Glutamatergic neuron (in vitro differentiated cells): ENCODE results near the gene ZNF605. TPM values are rescaled to one million over a fixed set of nuclear protein-coding genes. Genes with fewer than 3 reads are reported as not detected.
A peak's percentile ranks its signal among the peaks of the same experiment; 100 is the strongest.
"Not testable (repeated sequence)": the region's sequence is repeated elsewhere in the genome, so short reads cannot be mapped to it uniquely, and the experiment has no call there.

Source experiments
- DNase-seq: peaks from one replicate; pipeline ENCODE4 v3.0.0; 2022
- H3K27ac Mint-ChIP-seq: one replicate; pipeline ENCODE4 v1.8.0; 2020; ENCODE audit warnings: mild to moderate bottlenecking, mixed read lengths, inconsistent platforms; ENCODE audit not compliant: unreplicated experiment
- H3K27me3 Mint-ChIP-seq: one replicate; pipeline ENCODE4 v1.8.0; 2020; ENCODE audit warnings: mild to moderate bottlenecking, moderate library complexity, mixed read lengths, inconsistent platforms; ENCODE audit not compliant: unreplicated experiment
- H3K36me3 Mint-ChIP-seq: one replicate; pipeline ENCODE4 v1.8.0; 2020; ENCODE audit warnings: mild to moderate bottlenecking, mixed read lengths, inconsistent platforms; ENCODE audit not compliant: unreplicated experiment
- H3K4me1 Mint-ChIP-seq: one replicate; pipeline ENCODE4 v1.8.0; 2020; ENCODE audit warnings: mild to moderate bottlenecking, low read depth, mixed read lengths, inconsistent platforms; ENCODE audit not compliant: unreplicated experiment
- H3K4me3 Mint-ChIP-seq: one replicate; pipeline ENCODE4 v1.8.0; 2020; ENCODE audit warnings: mild to moderate bottlenecking, mixed read lengths, inconsistent platforms; ENCODE audit not compliant: unreplicated experiment
- H3K9me3 Mint-ChIP-seq: one replicate; pipeline ENCODE4 v1.8.0; 2020; ENCODE audit warnings: mild to moderate bottlenecking, moderate library complexity, mixed read lengths, inconsistent platforms; ENCODE audit not compliant: unreplicated experiment
- total RNA-seq: library from RNA; stranded (reverse); fragmentation: NEBNext Ultra II Directional; extraction: Animal tissue kit (Norgen Biotek cat#: 25700); gene quantifications from one replicate; pipeline ENCODE4 v1.2.1, GENCODE V29; 2021; ENCODE audit not compliant: unreplicated experiment
- TF ChIP-seq, protein P1 (sequence below): fragments of 200-600 bp; sonication (generic); IDR thresholded peaks from one replicate; pipeline ENCODE4 v1.5.0; 2021; ENCODE audit not compliant: partially characterized antibody, unreplicated experiment

The ZNF605 gene
- total RNA-seq, 1 donor from 2014 or later: 21.7 TPM

DNA sequence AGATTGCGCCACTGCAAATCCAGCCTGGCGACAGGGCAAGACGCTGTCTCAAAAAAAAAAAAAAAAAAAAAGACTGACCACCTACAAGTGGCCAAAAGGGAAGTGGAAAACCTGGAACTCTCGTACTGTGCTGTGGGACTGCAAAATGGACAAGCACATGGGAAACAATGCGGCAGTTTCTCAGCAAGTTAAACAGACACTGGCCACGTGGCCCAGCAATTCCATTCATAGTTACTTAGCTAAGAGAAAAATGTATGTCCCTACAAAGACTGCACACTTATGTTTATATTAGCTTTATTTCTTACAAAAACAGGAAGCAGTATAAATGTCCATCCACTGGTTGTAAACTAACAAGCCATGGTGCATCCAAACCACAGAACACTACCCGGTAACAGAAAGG is 74.3 kb downstream of the ZNF605 start:
- TF ChIP-seq, protein P1, sequence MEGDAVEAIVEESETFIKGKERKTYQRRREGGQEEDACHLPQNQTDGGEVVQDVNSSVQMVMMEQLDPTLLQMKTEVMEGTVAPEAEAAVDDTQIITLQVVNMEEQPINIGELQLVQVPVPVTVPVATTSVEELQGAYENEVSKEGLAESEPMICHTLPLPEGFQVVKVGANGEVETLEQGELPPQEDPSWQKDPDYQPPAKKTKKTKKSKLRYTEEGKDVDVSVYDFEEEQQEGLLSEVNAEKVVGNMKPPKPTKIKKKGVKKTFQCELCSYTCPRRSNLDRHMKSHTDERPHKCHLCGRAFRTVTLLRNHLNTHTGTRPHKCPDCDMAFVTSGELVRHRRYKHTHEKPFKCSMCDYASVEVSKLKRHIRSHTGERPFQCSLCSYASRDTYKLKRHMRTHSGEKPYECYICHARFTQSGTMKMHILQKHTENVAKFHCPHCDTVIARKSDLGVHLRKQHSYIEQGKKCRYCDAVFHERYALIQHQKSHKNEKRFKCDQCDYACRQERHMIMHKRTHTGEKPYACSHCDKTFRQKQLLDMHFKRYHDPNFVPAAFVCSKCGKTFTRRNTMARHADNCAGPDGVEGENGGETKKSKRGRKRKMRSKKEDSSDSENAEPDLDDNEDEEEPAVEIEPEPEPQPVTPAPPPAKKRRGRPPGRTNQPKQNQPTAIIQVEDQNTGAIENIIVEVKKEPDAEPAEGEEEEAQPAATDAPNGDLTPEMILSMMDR: no peak
- Mint-ChIP-seq H3K27ac (peak overlapping the region; percentile 26), H3K4me1 (peaks cover 1% of the 10 kb centered on the region), H3K4me3 (no peak overlapping the region), H3K9me3 (peaks cover 4% of the 10 kb centered on the region), H3K36me3 (peaks cover 12% of the 10 kb centered on the region), H3K27me3 (peaks cover 2% of the 10 kb centered on the region)
- DNase-seq: no peak

DNA sequence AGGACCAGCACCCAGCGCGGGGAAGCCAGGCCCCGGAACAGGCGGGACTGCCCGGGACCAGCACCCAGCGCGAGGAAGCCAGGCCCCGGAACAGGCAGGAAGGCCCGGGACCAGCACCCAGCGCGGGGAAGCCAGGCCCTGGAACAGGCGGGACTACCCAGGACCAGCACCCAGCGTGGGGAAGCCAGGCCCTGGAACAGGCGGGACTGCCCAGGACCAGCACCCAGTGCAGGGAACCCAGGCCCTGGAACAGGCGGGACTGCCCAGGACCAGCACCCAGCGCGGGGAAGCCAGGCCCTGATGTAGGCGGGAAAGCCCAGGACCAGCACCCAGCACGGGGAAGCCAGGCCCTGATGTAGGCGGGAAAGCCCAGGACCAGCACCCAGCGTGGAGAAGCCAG is 81.5 kb downstream of the ZNF605 start:
- H3K27me3 Mint-ChIP-seq, H3K9me3 Mint-ChIP-seq, H3K36me3 Mint-ChIP-seq, DNase-seq, H3K27ac Mint-ChIP-seq, H3K4me3 Mint-ChIP-seq, H3K4me1 Mint-ChIP-seq: not testable (repeated sequence)

DNA sequence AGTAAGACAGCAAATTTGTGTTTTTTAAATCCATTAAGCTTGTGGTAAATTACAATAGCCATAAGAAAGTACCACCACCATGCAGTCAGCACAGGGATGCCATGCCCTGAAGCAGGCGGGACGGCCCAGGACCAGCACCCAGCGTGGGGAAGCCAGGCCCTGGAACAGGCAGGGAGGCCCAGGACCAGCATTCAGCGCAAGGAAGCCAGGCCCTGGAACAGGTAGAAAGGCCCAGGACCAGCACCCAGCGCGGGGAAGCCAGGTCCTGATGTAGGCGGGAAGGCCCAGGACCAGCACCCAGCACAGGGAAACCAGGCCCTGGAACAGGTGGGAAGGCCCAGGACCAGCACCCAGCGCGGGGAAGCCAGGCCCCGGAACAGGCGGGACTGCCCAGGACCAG is 81.9 kb downstream of the ZNF605 start:
- TF ChIP-seq, protein P1: no peak
- Mint-ChIP-seq H3K36me3 (no peaks in the 10 kb centered on the region), H3K27me3 (no peaks in the 10 kb centered on the region), H3K4me3 (no peak overlapping the region), H3K27ac (no peak overlapping the region), H3K4me1 (no peaks in the 10 kb centered on the region), H3K9me3 (no peaks in the 10 kb centered on the region)
- no peak for DNase-seq

DNA sequence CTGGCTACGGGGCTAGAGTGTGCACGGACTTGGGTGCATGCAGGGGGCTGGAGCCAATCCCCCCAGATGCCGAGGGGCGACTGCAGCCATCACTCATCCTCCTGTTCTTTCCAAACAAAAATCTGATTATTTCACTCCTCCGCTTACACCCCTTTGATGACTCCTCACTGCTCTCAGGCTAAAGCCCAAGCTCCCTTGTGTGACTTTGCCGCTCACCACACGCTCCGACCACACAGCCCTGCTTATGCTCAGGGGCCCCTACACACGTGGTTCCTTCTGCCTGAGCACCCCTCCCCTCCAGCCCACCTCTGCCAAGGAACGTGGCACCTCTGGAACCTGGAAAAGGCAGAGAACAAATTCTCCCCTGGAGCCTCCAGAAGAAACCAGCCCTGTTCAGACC is 82.4 kb downstream of the ZNF605 start:
- Mint-ChIP-seq H3K4me3 (no peak overlapping the region), H3K27me3 (no peaks in the 10 kb centered on the region), H3K27ac (no peak overlapping the region), H3K4me1 (no peaks in the 10 kb centered on the region), H3K9me3 (no peaks in the 10 kb centered on the region), H3K36me3 (no peaks in the 10 kb centered on the region)
- TF ChIP-seq, protein P1: no peak
- DNase-seq: no peak

DNA sequence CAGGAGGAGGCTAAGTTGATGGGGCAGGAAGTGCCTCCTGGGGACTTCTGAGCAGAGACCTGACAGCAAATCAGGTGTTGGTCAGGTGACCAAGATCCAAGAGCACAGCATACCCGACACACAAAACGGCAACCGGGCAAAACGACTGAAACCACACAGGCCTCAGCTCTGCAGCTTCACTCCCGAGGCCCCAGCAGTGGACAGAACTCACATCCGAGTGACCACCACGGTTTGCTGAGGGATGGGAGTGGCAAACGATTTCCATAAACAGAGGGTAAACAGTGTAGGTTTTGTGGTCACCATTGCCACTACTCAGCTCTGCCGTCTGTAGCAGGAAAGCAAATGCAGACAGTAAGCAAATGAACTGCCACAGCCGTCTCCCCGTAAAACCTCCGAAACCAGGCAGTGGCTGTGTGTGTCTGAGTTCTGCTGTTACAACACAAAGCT is 83.1 kb downstream of the ZNF605 start:
- Mint-ChIP-seq H3K4me1 (no peaks in the 10 kb centered on the region), H3K36me3 (peaks cover under 1% of the 10 kb centered on the region), H3K9me3 (peaks cover under 1% of the 10 kb centered on the region), H3K4me3 (no peak overlapping the region), H3K27ac (no peak overlapping the region), H3K27me3 (no peaks in the 10 kb centered on the region)
- TF ChIP-seq, protein P1: no peak
- no peak for DNase-seq
